Rectal smooth muscle tissue (tissue), 1 donor: ENCODE data around the gene MPPE1.

Source experiments
- H3K27ac ChIP-seq: one replicate; pipeline ENCODE4 v1.7.0; 2013; ENCODE audit warnings: low read depth, low read length, inconsistent platforms
- H3K27me3 ChIP-seq: one replicate; pipeline ENCODE4 v1.7.0; 2013; ENCODE audit warnings: low read length; ENCODE audit not compliant: control insufficient read depth, insufficient read depth
- H3K36me3 ChIP-seq: one replicate; pipeline ENCODE4 v1.7.0; 2013; ENCODE audit warnings: low read length; ENCODE audit not compliant: control insufficient read depth, insufficient read depth
- H3K4me1 ChIP-seq: one replicate; pipeline ENCODE4 v1.7.0; 2013; ENCODE audit warnings: low read length; ENCODE audit not compliant: control insufficient read depth, insufficient read depth
- H3K4me3 ChIP-seq: one replicate; pipeline ENCODE4 v1.7.0; 2013; ENCODE audit warnings: low read length
- H3K9ac ChIP-seq: one replicate; pipeline ENCODE4 v1.7.0; 2013; ENCODE audit warnings: low read length

MPPE1 gene

DNA sequence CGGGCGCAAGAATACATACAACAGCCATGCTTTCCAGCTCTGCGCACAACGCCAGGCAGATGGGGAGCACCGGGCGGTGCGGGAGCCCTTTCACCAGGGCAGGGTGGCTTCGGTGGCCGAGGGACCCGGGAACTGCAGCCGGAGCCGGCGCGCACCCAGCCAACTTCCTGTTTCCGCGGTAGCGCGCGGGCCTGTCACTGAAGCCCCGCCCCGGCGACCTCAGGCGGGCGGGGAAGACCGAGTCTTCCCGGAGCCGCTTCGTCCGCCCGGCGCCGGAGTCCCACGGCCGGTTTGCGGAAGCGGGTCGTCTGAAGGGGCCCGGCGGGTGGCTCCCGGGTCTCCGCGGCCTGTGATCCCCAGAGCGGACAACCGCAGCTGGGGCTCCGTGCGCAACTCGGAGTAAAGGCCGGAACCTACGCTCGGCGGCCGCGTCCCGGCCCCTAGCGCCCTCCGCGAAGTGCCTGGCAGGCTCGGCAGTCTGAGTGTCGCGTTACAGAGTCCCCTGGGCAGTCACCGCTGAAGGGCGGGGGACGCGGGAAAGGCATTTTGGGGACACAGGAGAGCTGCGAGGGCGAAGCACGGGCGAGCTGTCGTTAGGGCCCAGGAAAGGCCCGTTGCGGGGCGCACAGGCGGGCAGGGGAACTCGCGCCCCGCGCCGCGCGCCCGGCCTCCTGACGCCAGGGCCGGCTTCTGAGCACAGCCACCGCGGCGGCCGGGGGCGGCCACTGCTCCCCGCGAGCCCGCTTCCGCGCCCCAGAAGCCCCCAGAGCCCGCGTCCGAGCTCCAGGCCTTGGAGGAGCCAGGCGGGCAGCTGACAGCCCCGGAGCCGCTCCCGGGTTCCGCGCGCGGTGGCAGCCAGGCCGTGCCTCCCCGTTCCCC lies at the start of gene MPPE1:
Gene MPPE1 (minus strand): TSS at position 136 of the 879 bp plus-strand sequence. CDS start 11,053 bp downstream, outside the sequence.
- Histone ChIP-seq H3K36me3 (no peaks in the 10 kb centered on the region), H3K4me3 (peak within 1 kb of the TSS; percentile 78), H3K9ac (peak within 1 kb of the TSS; percentile 100), H3K4me1 (peaks cover 6% of the 10 kb centered on the region), H3K27me3 (no peaks in the 10 kb centered on the region), H3K27ac (peak within 1 kb of the TSS; percentile 99)

- H3K27ac ChIP-seq: no peak overlapping the region
- H3K9ac ChIP-seq: no peak overlapping the region
- H3K36me3 ChIP-seq: no peaks in the 10 kb centered on the region
- no peak overlapping the region for H3K4me3 ChIP-seq
- H3K4me1 ChIP-seq: peaks cover 2% of the 10 kb centered on the region
- no peaks in the 10 kb centered on the region for H3K27me3 ChIP-seq
Observed at GRCh38 chr18:11957636-11958035, 49.5 kb upstream of the MPPE1 start.

GRCh38 chr18:11956371-11957308 lies 48.5 kb upstream of the MPPE1 start:
- Histone ChIP-seq H3K4me3 (no peak overlapping the region), H3K27ac (no peak overlapping the region), H3K9ac (no peak overlapping the region), H3K4me1 (no peaks in the 10 kb centered on the region), H3K36me3 (no peaks in the 10 kb centered on the region), H3K27me3 (no peaks in the 10 kb centered on the region)

- H3K4me1 ChIP-seq: no peaks in the 10 kb centered on the region
- H3K27me3 ChIP-seq: no peaks in the 10 kb centered on the region
- H3K9ac ChIP-seq: no peak overlapping the region
- no peaks in the 10 kb centered on the region for H3K36me3 ChIP-seq
- H3K27ac ChIP-seq: no peak overlapping the region
- H3K4me3 ChIP-seq: no peak overlapping the region
Observed at GRCh38 chr18:11955239-11956029, 47.3 kb upstream of the MPPE1 start.

- Histone ChIP-seq H3K27me3 (no peaks in the 10 kb centered on the region), H3K36me3 (no peaks in the 10 kb centered on the region), H3K27ac (no peak overlapping the region), H3K4me3 (no peak overlapping the region), H3K4me1 (no peaks in the 10 kb centered on the region), H3K9ac (no peak overlapping the region)
Observed at GRCh38 chr18:11953113-11953512, 45.0 kb upstream of the MPPE1 start.

DNA sequence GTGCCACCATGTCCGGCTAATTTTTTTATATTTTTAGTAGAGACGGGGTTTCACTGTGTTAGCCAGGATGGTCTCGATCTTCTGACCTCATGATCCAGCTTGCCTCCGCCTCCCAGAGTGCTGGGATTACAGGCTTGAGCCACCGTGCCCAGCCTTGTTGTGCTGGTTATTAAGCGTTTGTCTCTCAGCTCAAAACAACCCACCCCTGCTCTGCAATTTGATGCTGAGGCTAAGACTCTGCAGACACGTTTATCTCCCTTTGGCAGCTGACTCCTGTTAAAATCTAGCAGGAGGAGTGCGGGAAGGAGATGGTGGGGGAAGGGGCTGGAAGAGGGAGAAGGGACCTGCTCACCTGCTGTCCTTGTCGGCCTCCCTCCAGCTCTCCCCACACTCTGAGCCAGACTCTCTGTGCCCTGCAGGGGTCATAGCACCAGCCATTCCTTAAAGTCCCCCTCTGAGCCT lies 43.3 kb upstream of the MPPE1 start:
- H3K4me3 ChIP-seq: no peak overlapping the region
- H3K36me3 ChIP-seq: no peaks in the 10 kb centered on the region
- no peak overlapping the region for H3K9ac ChIP-seq
- no peaks in the 10 kb centered on the region for H3K27me3 ChIP-seq
- H3K27ac ChIP-seq: no peak overlapping the region
- H3K4me1 ChIP-seq: peaks cover 3% of the 10 kb centered on the region

DNA sequence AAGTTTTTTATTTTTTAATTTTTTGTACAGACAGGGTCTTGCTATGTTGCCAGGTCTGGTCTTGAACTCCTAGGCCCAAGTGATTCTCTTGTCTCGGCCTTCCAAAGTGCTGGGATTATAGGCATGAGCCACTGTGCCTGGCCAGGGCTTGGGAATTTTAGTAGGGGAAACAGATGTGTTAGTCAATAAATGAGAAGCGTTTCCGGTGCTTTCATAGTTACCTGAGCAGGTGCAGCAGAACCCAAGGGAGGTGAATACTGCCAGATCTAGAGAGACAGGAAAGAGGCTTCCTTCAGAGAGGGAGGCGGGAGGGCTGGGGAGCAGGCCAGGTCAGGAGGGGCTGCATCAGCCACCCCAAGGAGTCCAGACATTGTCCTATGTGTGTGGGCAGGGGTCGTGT lies 42.7 kb upstream of the MPPE1 start:
- H3K36me3 ChIP-seq: no peaks in the 10 kb centered on the region
- peaks cover 3% of the 10 kb centered on the region for H3K4me1 ChIP-seq
- no peak overlapping the region for H3K4me3 ChIP-seq
- no peaks in the 10 kb centered on the region for H3K27me3 ChIP-seq
- no peak overlapping the region for H3K9ac ChIP-seq
- no peak overlapping the region for H3K27ac ChIP-seq

DNA sequence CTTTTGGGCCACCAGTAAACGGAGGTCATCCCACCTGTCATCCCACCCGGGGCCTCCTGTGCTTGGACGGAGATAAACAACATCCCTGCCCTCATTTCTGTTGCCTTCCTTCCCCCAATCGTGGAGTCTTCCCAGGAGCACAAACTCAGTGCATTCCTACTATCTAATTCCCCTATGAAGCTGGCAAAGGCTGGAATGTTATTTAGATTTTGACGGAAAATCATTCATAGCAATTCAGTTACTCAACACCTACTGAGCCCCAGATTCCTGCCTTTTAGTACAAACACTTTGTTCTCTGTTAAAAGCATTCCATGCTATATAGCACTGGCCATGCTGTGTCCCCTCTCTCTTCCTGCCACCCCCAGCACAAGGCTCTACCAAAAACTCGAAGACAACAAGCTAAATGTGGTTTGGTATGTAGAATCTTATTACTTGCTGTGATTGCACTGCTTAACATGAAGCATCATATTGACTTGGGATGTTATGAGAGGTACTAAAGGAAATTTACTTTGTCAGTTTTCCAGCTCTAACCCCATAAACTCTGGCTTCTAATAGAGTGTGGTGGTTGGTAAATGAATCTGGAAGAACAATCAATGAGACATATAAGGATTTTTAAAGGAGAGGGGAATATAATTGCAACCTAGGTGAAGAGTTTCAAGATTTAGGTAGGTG lies 40.9 kb upstream of the MPPE1 start:
- no peaks in the 10 kb centered on the region for H3K36me3 ChIP-seq
- no peak overlapping the region for H3K4me3 ChIP-seq
- no peak overlapping the region for H3K9ac ChIP-seq
- H3K4me1 ChIP-seq: peaks cover 3% of the 10 kb centered on the region
- no peaks in the 10 kb centered on the region for H3K27me3 ChIP-seq
- H3K27ac ChIP-seq: no peak overlapping the region

DNA sequence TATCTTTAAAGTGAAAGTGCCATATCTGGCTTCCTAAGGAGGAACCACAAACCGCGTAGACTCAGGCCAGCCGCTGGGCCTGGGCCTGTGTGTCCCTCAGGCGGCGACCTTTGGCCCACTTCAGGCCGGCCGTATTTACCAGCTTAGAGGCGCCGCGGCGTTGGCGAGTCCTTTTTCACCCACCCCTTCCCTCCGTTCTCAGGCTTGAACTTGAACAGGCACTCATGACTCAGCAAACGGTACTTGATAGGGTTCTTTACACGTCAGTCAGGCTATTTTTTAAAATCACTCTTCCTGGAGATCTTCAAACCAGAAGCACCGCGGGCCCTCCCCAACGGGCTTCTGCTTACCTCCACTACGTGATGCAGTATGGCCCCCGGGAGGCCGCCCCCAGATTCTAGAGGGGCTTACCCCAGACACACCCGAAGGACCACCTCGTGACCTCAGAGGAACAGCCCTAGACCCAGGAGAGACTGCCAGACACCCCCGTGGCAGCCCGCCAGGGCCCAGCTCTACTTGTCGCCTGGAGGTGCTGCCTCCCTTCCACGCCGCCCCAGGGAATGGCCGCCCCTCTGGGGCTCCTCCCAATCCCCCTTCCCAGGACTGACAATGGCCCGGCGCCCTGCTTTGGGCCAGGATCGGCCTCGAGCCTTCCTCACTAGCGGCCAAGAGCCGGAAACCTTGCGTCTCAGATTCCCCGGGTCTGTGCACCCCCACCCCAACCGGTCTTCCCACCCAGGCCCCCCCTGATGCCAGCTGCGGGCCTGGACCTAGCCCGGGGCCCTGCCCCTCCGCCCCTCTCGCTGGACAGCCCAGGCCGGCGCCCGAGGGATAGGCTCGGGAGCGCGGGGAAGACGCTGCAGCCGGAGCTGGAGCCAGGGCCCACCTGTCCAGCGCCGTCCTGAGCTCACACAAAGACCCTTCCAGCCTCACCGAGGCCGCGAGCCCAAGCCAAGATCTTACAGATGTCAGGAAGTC lies 39.4 kb upstream of the MPPE1 start:
- Histone ChIP-seq H3K9ac (peak overlapping the region; percentile 51), H3K27me3 (no peaks in the 10 kb centered on the region), H3K4me1 (peaks cover 3% of the 10 kb centered on the region), H3K4me3 (peak overlapping the region; percentile 60), H3K27ac (peak overlapping the region; percentile 91), H3K36me3 (no peaks in the 10 kb centered on the region)

DNA sequence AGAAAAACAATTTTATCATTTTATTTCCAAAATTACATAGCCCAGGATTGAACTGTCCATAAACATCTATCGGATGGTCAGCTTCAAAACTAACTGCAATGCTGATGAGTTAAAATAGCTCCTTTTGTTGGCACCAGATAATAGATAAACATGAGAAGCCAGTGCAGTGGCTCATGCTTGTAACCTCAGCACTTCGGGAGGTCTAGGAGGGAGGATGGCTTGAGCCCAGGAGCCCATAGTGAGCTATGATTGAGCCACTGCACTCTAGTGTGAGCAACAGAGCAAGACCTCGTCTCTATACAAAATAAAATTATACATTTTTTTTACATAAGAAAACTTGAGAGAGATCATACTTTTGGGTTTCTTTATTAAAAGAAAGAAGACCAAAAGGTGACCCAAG lies 38.6 kb upstream of the MPPE1 start:
- Histone ChIP-seq H3K27ac (peak overlapping the region; percentile 91), H3K4me3 (peak overlapping the region; percentile 60), H3K9ac (peak overlapping the region; percentile 51), H3K4me1 (peaks cover 3% of the 10 kb centered on the region), H3K36me3 (no peaks in the 10 kb centered on the region), H3K27me3 (no peaks in the 10 kb centered on the region)
